ENCODE results near the gene CNTNAP2.

DNA sequence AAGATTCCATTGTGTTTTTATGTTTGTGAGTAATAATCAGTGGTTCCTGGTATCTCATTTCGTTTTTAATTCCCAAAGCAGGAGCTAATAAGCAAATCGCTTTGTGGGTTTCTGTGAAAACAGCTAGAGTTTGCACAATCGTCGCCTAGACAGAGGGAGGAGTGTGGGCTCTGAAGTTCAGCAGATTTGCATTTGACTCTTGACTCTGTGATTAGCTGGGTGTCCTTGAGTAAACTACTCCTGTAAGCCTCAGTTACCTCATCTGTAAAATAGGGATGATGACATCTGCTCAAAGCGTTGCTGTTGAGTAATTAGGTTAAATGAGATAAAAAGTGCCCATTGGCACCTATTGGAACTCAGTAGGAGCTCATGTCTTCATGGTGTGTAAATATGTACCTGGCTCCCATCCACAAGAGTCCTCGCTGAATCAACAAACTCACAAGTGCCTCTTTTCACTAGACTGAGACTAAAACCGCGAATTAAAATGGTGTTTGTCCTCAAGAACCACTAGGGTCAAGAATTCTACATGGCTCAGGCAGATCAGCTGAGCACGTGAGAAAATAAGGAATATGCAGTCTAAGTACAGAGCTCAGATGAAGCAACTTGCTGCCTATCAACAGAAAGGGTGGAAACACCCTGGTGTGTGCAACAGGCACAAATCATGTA is 2088.2 kb downstream of the CNTNAP2 start:
- TF ChIP-seq POLR2A (IDR thresholded peaks at IDR 0.05) = no peak
- TF ChIP-seq, protein P1, sequence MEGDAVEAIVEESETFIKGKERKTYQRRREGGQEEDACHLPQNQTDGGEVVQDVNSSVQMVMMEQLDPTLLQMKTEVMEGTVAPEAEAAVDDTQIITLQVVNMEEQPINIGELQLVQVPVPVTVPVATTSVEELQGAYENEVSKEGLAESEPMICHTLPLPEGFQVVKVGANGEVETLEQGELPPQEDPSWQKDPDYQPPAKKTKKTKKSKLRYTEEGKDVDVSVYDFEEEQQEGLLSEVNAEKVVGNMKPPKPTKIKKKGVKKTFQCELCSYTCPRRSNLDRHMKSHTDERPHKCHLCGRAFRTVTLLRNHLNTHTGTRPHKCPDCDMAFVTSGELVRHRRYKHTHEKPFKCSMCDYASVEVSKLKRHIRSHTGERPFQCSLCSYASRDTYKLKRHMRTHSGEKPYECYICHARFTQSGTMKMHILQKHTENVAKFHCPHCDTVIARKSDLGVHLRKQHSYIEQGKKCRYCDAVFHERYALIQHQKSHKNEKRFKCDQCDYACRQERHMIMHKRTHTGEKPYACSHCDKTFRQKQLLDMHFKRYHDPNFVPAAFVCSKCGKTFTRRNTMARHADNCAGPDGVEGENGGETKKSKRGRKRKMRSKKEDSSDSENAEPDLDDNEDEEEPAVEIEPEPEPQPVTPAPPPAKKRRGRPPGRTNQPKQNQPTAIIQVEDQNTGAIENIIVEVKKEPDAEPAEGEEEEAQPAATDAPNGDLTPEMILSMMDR (IDR thresholded peaks at IDR 0.05) = no peak
